Mesenchymal stem cell (in vitro differentiated cells and primary cell): ENCODE measurements around the gene AACS.

ENCODE experiments used
- DNase-seq: peaks from one replicate; pipeline ENCODE4 v3.0.0-alpha.2; 2013
- H2AFZ ChIP-seq: one replicate; pipeline ENCODE4 v1.6.1; 2013; ENCODE audit warnings: low read depth, mild to moderate bottlenecking, control low read depth, inconsistent platforms, low read length, moderate library complexity
- H2AK5ac ChIP-seq: 2 replicates; pipeline ENCODE4 v1.6.1; 2013; ENCODE audit warnings: low read length, moderate library complexity, mild to moderate bottlenecking, inconsistent platforms; ENCODE audit not compliant: severe bottlenecking
- H2BK120ac ChIP-seq: one replicate; pipeline ENCODE4 v1.6.1; 2013; ENCODE audit warnings: low read depth, mild to moderate bottlenecking, inconsistent platforms, low read length, moderate library complexity
- H2BK12ac ChIP-seq, 2 experiments: one replicate each; pipeline ENCODE4 v1.6.1; 2013; ENCODE audit warnings: inconsistent platforms in 2 of 2, low read length in 2 of 2, mild to moderate bottlenecking in 2 of 2, moderate library complexity in 2 of 2, control low read depth in 1 of 2
- H2BK15ac ChIP-seq: one replicate; pipeline ENCODE4 v1.6.1; 2013; ENCODE audit warnings: mild to moderate bottlenecking, low read depth, inconsistent platforms; ENCODE audit not compliant: poor library complexity, severe bottlenecking
- H2BK5ac ChIP-seq: 2 replicates; pipeline ENCODE4 v1.6.1; 2013; ENCODE audit warnings: low read depth, mild to moderate bottlenecking, low read length, control low read depth, inconsistent platforms; ENCODE audit not compliant: poor library complexity, severe bottlenecking
- H3K14ac ChIP-seq, 2 experiments: one replicate each; pipeline ENCODE4 v1.6.1; 2013; ENCODE audit warnings: inconsistent platforms in 2 of 2, low read length in 2 of 2, control low read depth in 1 of 2, mild to moderate bottlenecking in 1 of 2, moderate library complexity in 1 of 2
- H3K18ac ChIP-seq, 2 experiments: one replicate each; pipeline ENCODE4 v1.6.1; 2013; ENCODE audit warnings: inconsistent platforms in 2 of 2, low read length in 2 of 2, control low read depth in 1 of 2, low read depth in 1 of 2, mild to moderate bottlenecking in 1 of 2
- H3K23ac ChIP-seq, 2 experiments: one replicate each; pipeline ENCODE4 v1.6.1; 2013; ENCODE audit warnings: inconsistent platforms in 2 of 2, low read length in 2 of 2, mild to moderate bottlenecking in 2 of 2, moderate library complexity in 2 of 2, control low read depth in 1 of 2
- H3K27ac ChIP-seq: 2 replicates; pipeline ENCODE4 v1.5.1; 2013; ENCODE audit warnings: mild to moderate bottlenecking, moderate library complexity, low read length, control low read depth, inconsistent platforms; ENCODE audit not compliant: poor library complexity, severe bottlenecking
- H3K27me3 ChIP-seq, 2 experiments: 2 replicates each; pipeline versions ENCODE4 v1.6.1 to v1.7.0; 2013; ENCODE audit warnings: low read length in 2 of 2, mild to moderate bottlenecking in 2 of 2, moderate library complexity in 2 of 2, control low read depth in 1 of 2, inconsistent platforms in 1 of 2; ENCODE audit not compliant: control insufficient read depth in 1 of 2, insufficient read depth in 1 of 2
- H3K36me3 ChIP-seq, 2 experiments: 2 replicates each; pipeline versions ENCODE4 v1.6.1 to v1.7.0; 2013; ENCODE audit warnings: low read length in 2 of 2, control low read depth in 1 of 2, inconsistent platforms in 1 of 2, low read depth in 1 of 2, mild to moderate bottlenecking in 1 of 2; ENCODE audit not compliant: insufficient read depth in 2 of 2, control insufficient read depth in 1 of 2
- H3K4ac ChIP-seq, 2 experiments: one replicate each; pipeline ENCODE4 v1.6.1; 2013; ENCODE audit warnings: inconsistent platforms in 2 of 2, low read length in 2 of 2, mild to moderate bottlenecking in 2 of 2, moderate library complexity in 2 of 2, control low read depth in 1 of 2, low read depth in 1 of 2
- H3K4me1 ChIP-seq: 2 replicates; pipeline ENCODE4 v1.6.1; 2013; ENCODE audit warnings: low read depth, low read length, control low read depth; ENCODE audit not compliant: control insufficient read depth, insufficient read depth
- H3K4me2 ChIP-seq: 2 replicates; pipeline ENCODE4 v1.6.1; 2013; ENCODE audit warnings: low read length, mild to moderate bottlenecking, inconsistent platforms; ENCODE audit not compliant: poor library complexity, severe bottlenecking
- H3K4me3 ChIP-seq, 2 experiments: 2 replicates each; pipeline versions ENCODE4 v1.5.1 to v1.7.0; 2013; ENCODE audit warnings: low read length in 2 of 2, mild to moderate bottlenecking in 2 of 2, control low read depth in 1 of 2, low read depth in 1 of 2; ENCODE audit not compliant: insufficient read depth in 1 of 2
- H3K79me1 ChIP-seq: replicated peaks from 2 replicates; pipeline ENCODE4 v1.6.1; 2013; ENCODE audit warnings: mild to moderate bottlenecking, control low read depth, low read length, inconsistent platforms; ENCODE audit not compliant: poor library complexity, severe bottlenecking
- H3K9ac ChIP-seq: 2 replicates; pipeline ENCODE4 v1.7.0; 2013; ENCODE audit warnings: mild to moderate bottlenecking, low read length, moderate library complexity
- H3K9me3 ChIP-seq: 2 replicates; pipeline ENCODE4 v1.7.0; 2013; ENCODE audit warnings: mild to moderate bottlenecking, low read length; ENCODE audit not compliant: control insufficient read depth
- H4K8ac ChIP-seq: one replicate; pipeline ENCODE4 v1.6.1; 2013; ENCODE audit warnings: inconsistent platforms, mild to moderate bottlenecking, low read length, moderate library complexity
- H4K91ac ChIP-seq: one replicate; pipeline ENCODE4 v1.6.1; 2013; ENCODE audit warnings: mild to moderate bottlenecking, low read length, inconsistent platforms
- WGBS: methylation state at CpG from one replicate; pipeline ENCODE4 v1.1.7; 2013; ENCODE audit warnings: mixed read lengths; 5-methylcytosine and 5-hydroxymethylcytosine counted together

AACS gene

GRCh38 chr12:125050446-125050845 lies 14.8 kb upstream of the AACS start:
- no peak overlapping the region for H4K91ac ChIP-seq
- H3K27me3 ChIP-seq = no peaks in the 10 kb centered on the region
- no peak overlapping the region for H2BK5ac ChIP-seq
- peaks cover 3% of the 10 kb centered on the region for H3K4me1 ChIP-seq
- H2AFZ ChIP-seq = no peak overlapping the region
- no peak overlapping the region for H4K8ac ChIP-seq
- no peaks in the 10 kb centered on the region for H3K9me3 ChIP-seq
- H3K4me3 ChIP-seq = no peak overlapping the region
- WGBS = 93% methylated on average over 9 of the region's 10 CpGs
- H3K4ac ChIP-seq = no peak overlapping the region
- H2BK15ac ChIP-seq = no peak overlapping the region
- no peak overlapping the region for H3K27ac ChIP-seq
- no peak overlapping the region for H3K23ac ChIP-seq
- H3K79me1 ChIP-seq = no peaks in the 10 kb centered on the region
- no peak overlapping the region for H2BK120ac ChIP-seq
- H3K36me3 ChIP-seq = no peaks in the 10 kb centered on the region
- no peak for DNase-seq
- no peak overlapping the region for H2AK5ac ChIP-seq
- H3K4me2 ChIP-seq = no peak overlapping the region
- no peak overlapping the region for H3K9ac ChIP-seq
- H3K14ac ChIP-seq = no peak overlapping the region
- H3K18ac ChIP-seq = no peak overlapping the region
- H2BK12ac ChIP-seq = no peak overlapping the region

- no peak overlapping the region for H2AK5ac ChIP-seq
- H3K79me1 ChIP-seq = no peaks in the 10 kb centered on the region
- H2BK120ac ChIP-seq = no peak overlapping the region
- H2BK5ac ChIP-seq = no peak overlapping the region
- no peak overlapping the region for H3K27ac ChIP-seq
- H2BK15ac ChIP-seq = no peak overlapping the region
- H3K9ac ChIP-seq = no peak overlapping the region
- no peak overlapping the region for H3K23ac ChIP-seq
- H3K4ac ChIP-seq = no peak overlapping the region
- no peaks in the 10 kb centered on the region for H3K27me3 ChIP-seq
- WGBS = 92% methylated on average over 3 of the region's 3 CpGs
- no peak overlapping the region for H3K14ac ChIP-seq
- H3K4me2 ChIP-seq = no peak overlapping the region
- no peak for DNase-seq
- H3K4me3 ChIP-seq = no peak overlapping the region
- H3K4me1 ChIP-seq = peaks cover 3% of the 10 kb centered on the region
- H3K18ac ChIP-seq = no peak overlapping the region
- H3K36me3 ChIP-seq = no peaks in the 10 kb centered on the region
- H4K8ac ChIP-seq = no peak overlapping the region
- no peak overlapping the region for H2BK12ac ChIP-seq
- H4K91ac ChIP-seq = no peak overlapping the region
- no peaks in the 10 kb centered on the region for H3K9me3 ChIP-seq
- H2AFZ ChIP-seq = no peak overlapping the region
These were observed 14.4 kb upstream of the AACS start for GRCh38 chr12:125050868-125051267.

DNA sequence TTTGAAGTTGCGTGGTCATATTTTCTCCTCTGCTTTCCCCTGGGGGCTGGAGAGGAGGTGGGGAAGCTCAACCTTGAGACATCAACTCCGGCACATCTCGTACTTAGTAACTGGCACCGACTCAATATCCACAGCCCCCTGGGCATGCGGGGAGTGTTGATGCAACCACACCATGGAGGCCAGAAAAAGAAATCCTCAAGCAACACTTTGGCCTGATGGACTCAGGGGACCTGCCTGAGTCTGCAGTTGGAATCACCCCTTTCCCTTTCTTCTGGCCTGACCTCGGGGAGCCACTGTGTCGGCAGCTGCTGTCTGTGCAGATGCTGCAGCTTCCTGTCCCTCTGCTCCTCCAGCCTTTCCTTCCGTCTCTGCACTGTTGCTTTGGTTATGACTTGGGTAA lies 11.4 kb upstream of the AACS start:
- no peak overlapping the region for H2AFZ ChIP-seq
- H3K4me2 ChIP-seq = no peak overlapping the region
- WGBS = 90% methylated on average over 8 of the region's 8 CpGs
- no peak overlapping the region for H4K91ac ChIP-seq
- H3K23ac ChIP-seq = no peak overlapping the region
- H3K4me3 ChIP-seq = no peak overlapping the region
- no peak overlapping the region for H2BK12ac ChIP-seq
- H3K14ac ChIP-seq = no peak overlapping the region
- no peaks in the 10 kb centered on the region for H3K27me3 ChIP-seq
- no peak overlapping the region for H2BK5ac ChIP-seq
- H3K9ac ChIP-seq = no peak overlapping the region
- H2AK5ac ChIP-seq = no peak overlapping the region
- H3K9me3 ChIP-seq = no peaks in the 10 kb centered on the region
- H2BK120ac ChIP-seq = no peak overlapping the region
- no peak overlapping the region for H2BK15ac ChIP-seq
- no peak overlapping the region for H3K4ac ChIP-seq
- H4K8ac ChIP-seq = no peak overlapping the region
- peaks cover 6% of the 10 kb centered on the region for H3K4me1 ChIP-seq
- DNase-seq = no peak
- no peaks in the 10 kb centered on the region for H3K36me3 ChIP-seq
- no peak overlapping the region for H3K27ac ChIP-seq
- no peaks in the 10 kb centered on the region for H3K79me1 ChIP-seq
- no peak overlapping the region for H3K18ac ChIP-seq

- no peak for DNase-seq
- no peak overlapping the region for H2BK15ac ChIP-seq
- H3K36me3 ChIP-seq = no peaks in the 10 kb centered on the region
- H3K14ac ChIP-seq = no peak overlapping the region
- no peaks in the 10 kb centered on the region for H3K27me3 ChIP-seq
- H3K9me3 ChIP-seq = no peaks in the 10 kb centered on the region
- H3K4me3 ChIP-seq = no peak overlapping the region
- H3K4ac ChIP-seq = no peak overlapping the region
- no peak overlapping the region for H2AK5ac ChIP-seq
- H2AFZ ChIP-seq = no peak overlapping the region
- no peak overlapping the region for H4K91ac ChIP-seq
- no peak overlapping the region for H3K9ac ChIP-seq
- H3K4me1 ChIP-seq = peaks cover 4% of the 10 kb centered on the region
- no peak overlapping the region for H2BK5ac ChIP-seq
- no peak overlapping the region for H3K23ac ChIP-seq
- H2BK12ac ChIP-seq = no peak overlapping the region
- 91% methylated on average over 8 of the region's 9 CpGs for WGBS
- H3K18ac ChIP-seq = no peak overlapping the region
- no peak overlapping the region for H4K8ac ChIP-seq
- H3K27ac ChIP-seq = no peak overlapping the region
- no peaks in the 10 kb centered on the region for H3K79me1 ChIP-seq
- no peak overlapping the region for H3K4me2 ChIP-seq
- no peak overlapping the region for H2BK120ac ChIP-seq
These were observed 9.6 kb upstream of the AACS start for GRCh38 chr12:125055591-125055990.
